ENCODE measurements around the gene EPHB4. TPM values are rescaled to one million over a fixed set of nuclear protein-coding genes. Genes with fewer than 3 reads are reported as not detected.
A peak's percentile ranks its signal among the peaks of the same experiment; 100 is the strongest.

EPHB4 gene
- total and polyA plus RNA-seq, 10 of the 15 experiments (the other 5 are each of a cell fraction or from before 2014, with no cell fraction given) = 0.32 to 0.85 (median 0.48) TPM; not detected in 4

- TF ChIP-seq WRNIP1 (IDR thresholded peaks at IDR 0.05; ENCODE audit: borderline replicate concordance, low read depth, low read length) = no peak
These were observed 46.4 kb upstream of the EPHB4 start (continued) for GRCh38 chr7:100873599-100874299.

DNA sequence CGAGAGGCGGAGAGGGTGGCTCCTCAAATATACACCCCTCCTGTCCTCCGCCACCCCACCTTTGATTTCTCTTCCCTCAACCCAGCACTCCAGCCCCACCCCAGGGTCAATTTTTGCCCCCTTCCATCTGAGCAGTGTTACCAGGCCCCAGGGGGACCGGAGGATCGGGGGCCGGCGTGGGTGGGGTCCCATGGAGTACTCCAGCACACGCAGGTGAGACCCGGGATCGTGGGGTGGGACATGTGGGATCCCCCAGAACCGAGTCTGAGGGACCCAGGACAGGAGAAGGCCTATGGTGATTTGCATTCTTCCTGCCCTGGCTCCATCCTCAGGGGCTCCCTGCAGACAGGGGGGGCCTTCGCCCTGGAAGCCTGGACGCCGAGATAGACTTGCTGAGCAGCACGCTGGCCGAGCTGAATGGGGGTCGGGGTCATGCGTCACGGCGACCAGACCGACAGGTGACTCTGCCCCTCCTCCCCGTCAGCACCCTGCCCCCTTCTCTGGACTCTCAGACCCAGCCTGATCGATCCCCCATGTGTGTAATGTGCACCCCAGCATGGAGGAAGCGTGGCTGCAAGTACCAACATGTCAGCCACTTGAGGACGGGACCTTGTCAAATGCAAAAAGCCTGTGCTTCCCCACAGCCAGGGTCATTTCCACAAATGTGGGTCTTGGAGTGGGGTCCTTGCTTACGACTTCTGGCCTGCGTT lies 40.6 kb upstream of the EPHB4 start:
- ATAC-seq (peak; percentile 54), FAIRE-seq (no peak), DNase-seq (ENCODE audit: low read depth, low spot score) (no peak)
- Histone ChIP-seq H3K9ac (ENCODE audit: control insufficient read depth, insufficient read depth, low read length) (peak overlapping the region; percentile 95), H4K20me1 (ENCODE audit: control insufficient read depth, insufficient read depth) (no peaks in the 10 kb centered on the region), H3K36me3 (ENCODE audit: control insufficient read depth in 2 of 2, insufficient read depth in 2 of 2, low read length in 1 of 2) (peaks cover 2% of the 10 kb centered on the region in 2 experiments; a peak in 3 of 4 replicates), H3K27ac (ENCODE audit: control insufficient read depth, insufficient read depth) (peak overlapping the region; percentile 92), H3K79me2 (ENCODE audit: control insufficient read depth, insufficient read depth, low read length) (peaks cover 22% of the 10 kb centered on the region), H3K9me3 (replicated peaks; ENCODE audit: control insufficient read depth, insufficient read depth, low read length) (no peaks in the 10 kb centered on the region), H3K4me2 (ENCODE audit: control insufficient read depth, insufficient read depth) (peak overlapping the region; percentile 72), H3K4me3 (peak overlapping the region; percentile 94), H2AFZ (ENCODE audit: control insufficient read depth, low read depth, low read length) (peak overlapping the region; percentile 35), H3K4me1 (ENCODE audit: control insufficient read depth, insufficient read depth, low read length) (peaks cover 4% of the 10 kb centered on the region), H3K27me3 (replicated peaks in 1 of 2; ENCODE audit: control insufficient read depth in 2 of 2, insufficient read depth in 2 of 2, low read length in 1 of 2) (no peaks in the 10 kb centered on the region)
- BruUV-seq (replicated peaks) = no TSS peak
- ChIA-PET RAD21 (ENCODE audit: unreplicated experiment) (interaction anchor here (1.3 kb wide), 1 partner anchor 8 kb away, joined by 3 read pairs; no protein-coding TSS in a partner anchor), CTCF (interaction anchor here (1.3 kb wide), 1 partner anchor 67 kb away, joined by 3 read pairs; no protein-coding TSS in a partner anchor), SMC1A (ENCODE audit: uncharacterized antibody, unreplicated experiment) (no interaction called here), POLR2A (no interaction called here)
- in situ Hi-C loops (cut with MboI) = no loop called here
- TF ChIP-seq NRF1 (conservative IDR thresholded peaks at IDR 0.05; ENCODE audit: low read depth, low read length) (no peak), MLLT1 (IDR thresholded peaks at IDR 0.05) (peak; percentile 64)
- WGBS (ENCODE audit: insufficient coverage, insufficient replicate concordance, low lambda C conversion rate, missing lambda C conversion rate) = 27% methylated on average over 27 of the region's 27 CpGs
- intact Hi-C loops (cut with micrococcal nuclease; ENCODE audit: unreplicated experiment) = no loop called here
